Right lobe of liver (tissue), 6 donors: ENCODE data around the gene SPAG4. TPM values are rescaled to one million over a fixed set of nuclear protein-coding genes. Genes with fewer than 3 reads are reported as not detected.

ENCODE experiments used
- ATAC-seq, 4 donors: fragments of 200-7000 bp; cut with Tn5 transposase; one replicate each; pipeline ENCODE4 v1.9.1; 2020; ENCODE audit warnings: mild to moderate bottlenecking in 4 of 4, moderate library complexity in 4 of 4
- DNase-seq, 3 donors: peaks; one replicate each; pipeline ENCODE4 v3.0.0-alpha.2; 2020
- H3K27ac ChIP-seq, 3 donors: fragments of 200-600 bp; one replicate each; pipeline ENCODE4 v1.8.0; 2022
- H3K27me3 ChIP-seq, 2 donors: fragments of 200-600 bp; one replicate each; pipeline ENCODE4 v1.8.0; 2022
- H3K36me3 ChIP-seq, 4 donors: fragments of 200-600 bp; sonication (generic) in 1 of 4; one replicate each; pipeline versions ENCODE4 v1.5.1 to v1.8.0; 2017 to 2022; ENCODE audit warnings: control low read depth in 1 of 4
- H3K4me1 ChIP-seq, 4 donors: fragments of 200-600 bp; sonication (generic) in 1 of 4; one replicate each; pipeline versions ENCODE4 v1.5.1 to v1.8.0; 2017 to 2022; ENCODE audit warnings: control low read depth in 1 of 4
- H3K4me3 ChIP-seq, 3 donors: fragments of 200-600 bp; one replicate each; pipeline ENCODE4 v1.8.0; 2022
- H3K9me3 ChIP-seq, 4 donors: fragments of 200-600 bp; sonication (generic) in 1 of 4; one replicate each; pipeline versions ENCODE4 v1.5.1 to v1.8.0; 2017 to 2022; ENCODE audit warnings: control low read depth in 1 of 4
- CTCF ChIP-seq, 4 donors: fragments of 200-600 bp in 3 of 4; fragments of 450-650 bp in 1 of 4; IDR thresholded peaks; one replicate each; pipeline versions ENCODE4 v1.5.1 to v1.8.0; 2016 to 2022; ENCODE audit warnings: antibody characterized with exemption in 4 of 4, mild to moderate bottlenecking in 2 of 4
- POLR2A ChIP-seq: fragments of 450-650 bp; IDR thresholded peaks from one replicate; pipeline ENCODE4 v1.6.1; 2017; ENCODE audit warnings: antibody characterized with exemption, mild to moderate bottlenecking
- WGBS: methylation state at CpG from one replicate; pipeline ENCODE4 v1.1.6; 2018; ENCODE audit warnings: low coverage, low lambda C conversion rate; ENCODE audit not compliant: insufficient coverage; ENCODE audit errors: missing lambda C conversion rate; 5-methylcytosine and 5-hydroxymethylcytosine counted together
- intact Hi-C, 2 donors: fragments of 100-400 bp; cut with DNase I; formaldehyde crosslinking; loops; one replicate each; pipeline versions ENCODE4 v1.11.2 to v1.14.1; 2022
- total RNA-seq, 6 experiments: library from RNA; depleted of rRNA in 2 of 6; stranded (reverse); fragments of >200 nt in 2 of 6; fragmentation: NEBNext Ultra II Directional in 3 of 6; extraction: Animal tissue kit (Norgen Biotek cat#: 25700) in 3 of 6; gene quantifications; one replicate each; pipeline versions ENCODE4 v1.1.0 to v1.2.4, GENCODE V29; 2016 to 2023
- donor health status: DM: no; HTN: yes; CAD: no.
- donor health status: DM: no; HTN: no; CAD: no.
- donor health status: DM: no; HTN: no; CAD: no.
- donor health status: DM: no; HTN: yes; CAD: no.
- donor health status: DM: no; HTN: yes; CAD: no.

SPAG4 gene
- total RNA-seq, 6 experiments from 2014 or later, result 1.7 to 13.8 (median 3.6) TPM

GRCh38 chr20:35582741-35583404 is 32.8 kb upstream of the SPAG4 start:
- Histone ChIP-seq H3K4me1 (no peaks in the 10 kb centered on the region), H3K27ac (no peak overlapping the region), H3K27me3 (no peaks in the 10 kb centered on the region), H3K4me3 (no peak overlapping the region), H3K9me3 (no peaks in the 10 kb centered on the region), H3K36me3 (no peaks in the 10 kb centered on the region)
- WGBS, result 49% methylated on average over 2 of the region's 12 CpGs
- ATAC-seq (peak in 1 of 4 donors; percentile 18), DNase-seq (no peak)
- TF ChIP-seq POLR2A (no peak), CTCF (IDR thresholded peaks at IDR 0.05) (no peak)
- intact Hi-C loops, result no loop called here

- DNase-seq (no peak), ATAC-seq (peak in 1 of 4 donors; percentile 30)
- intact Hi-C loops, result no loop called here
- Histone ChIP-seq H3K27ac (no peak overlapping the region), H3K9me3 (no peaks in the 10 kb centered on the region), H3K27me3 (no peaks in the 10 kb centered on the region), H3K4me1 (no peaks in the 10 kb centered on the region), H3K36me3 (no peaks in the 10 kb centered on the region), H3K4me3 (no peak overlapping the region)
- TF ChIP-seq POLR2A (no peak), CTCF (IDR thresholded peaks at IDR 0.05) (no peak)
- 73% methylated on average over 8 of the region's 18 CpGs for WGBS
Measured at GRCh38 chr20:35583636-35584560, 31.7 kb upstream of the SPAG4 start.

GRCh38 chr20:35586751-35587425 is 28.7 kb upstream of the SPAG4 start:
- DNase-seq, result no peak
- no peak overlapping the region for H3K4me3 ChIP-seq
- TF ChIP-seq CTCF (IDR thresholded peaks at IDR 0.05) (no peak), POLR2A (no peak)
- H3K36me3 ChIP-seq, result no peaks in the 10 kb centered on the region
- H3K4me1 ChIP-seq, result no peaks in the 10 kb centered on the region
- H3K27me3 ChIP-seq, result no peaks in the 10 kb centered on the region
- no peak for ATAC-seq
- intact Hi-C loops, result no loop called here
- 89% methylated on average over 4 of the region's 6 CpGs for WGBS
- no peak overlapping the region for H3K27ac ChIP-seq
- H3K9me3 ChIP-seq, result no peaks in the 10 kb centered on the region

GRCh38 chr20:35587436-35587835 is 28.2 kb upstream of the SPAG4 start:
- no peak overlapping the region for H3K27ac ChIP-seq
- no peaks in the 10 kb centered on the region for H3K36me3 ChIP-seq
- ATAC-seq (no peak), DNase-seq (no peak)
- no peak overlapping the region for H3K4me3 ChIP-seq
- TF ChIP-seq POLR2A (no peak), CTCF (IDR thresholded peaks at IDR 0.05) (no peak)
- intact Hi-C loops, result no loop called here
- no peaks in the 10 kb centered on the region for H3K4me1 ChIP-seq
- no peaks in the 10 kb centered on the region for H3K27me3 ChIP-seq
- H3K9me3 ChIP-seq, result no peaks in the 10 kb centered on the region
- WGBS, result 28% methylated on average over 2 of the region's 2 CpGs
